NK-92 (cell line): ENCODE measurements around the gene BLACAT1.
"Not testable (repeated sequence)": the region's sequence is repeated elsewhere in the genome, so short reads cannot be mapped to it uniquely, and the experiment has no call there.

Experiments
- DNase-seq: peaks from one replicate; lab custom pipeline; 2025; ENCODE audit not compliant: unreplicated experiment; lab: John Stamatoyannopoulos, UW

The BLACAT1 gene

DNA sequence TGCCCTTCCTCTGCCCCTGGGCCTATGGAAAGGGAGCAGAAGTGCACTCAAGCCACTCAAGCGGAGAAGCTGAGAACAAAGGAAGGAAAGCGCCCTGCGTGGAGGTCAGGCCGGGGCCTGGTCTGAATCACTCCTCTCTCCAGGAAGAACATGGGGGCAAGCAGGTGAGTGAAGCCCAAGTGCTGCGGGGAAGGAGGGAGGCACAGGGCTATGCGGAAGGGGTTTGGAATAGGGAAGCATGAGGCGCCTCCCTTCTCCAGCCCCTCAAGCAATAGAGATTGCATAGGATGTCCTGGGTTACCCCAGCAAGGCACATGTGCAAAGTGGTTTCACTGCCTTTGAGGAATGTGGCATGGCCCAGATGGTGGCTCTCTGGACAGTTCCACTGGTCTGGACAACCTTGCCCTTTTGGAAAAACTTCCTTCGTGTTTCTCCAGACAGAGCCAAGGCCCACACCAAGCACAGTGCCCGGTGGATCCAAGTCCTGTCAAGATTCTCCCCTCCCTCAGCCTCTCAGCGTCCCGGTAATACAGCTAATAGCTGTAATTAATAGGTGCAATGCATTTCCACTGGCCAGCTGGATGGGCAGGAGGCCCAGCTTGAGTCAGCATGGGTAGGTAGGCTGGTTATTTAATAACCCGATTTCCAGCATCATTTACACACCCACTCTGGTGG is 13.7 kb downstream of the BLACAT1 start:
- DNase-seq = no peak

DNA sequence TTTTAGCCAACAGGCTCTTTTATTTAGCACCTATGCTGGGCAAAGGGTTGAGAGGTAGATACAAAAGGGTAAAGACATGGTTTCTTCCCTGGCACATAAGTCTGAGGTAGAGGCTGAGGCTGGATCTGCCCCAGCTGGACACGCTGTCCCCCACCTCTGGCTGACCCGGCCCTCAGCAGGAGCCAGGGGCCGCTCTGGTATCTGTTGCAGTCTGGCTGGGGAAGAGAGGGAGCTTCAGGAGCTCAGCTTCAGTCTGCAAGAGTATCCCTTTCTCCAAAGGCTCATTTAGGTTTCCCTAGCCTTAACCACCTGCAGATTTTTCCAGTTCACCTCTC is 14.2 kb downstream of the BLACAT1 start:
- no peak for DNase-seq

DNA sequence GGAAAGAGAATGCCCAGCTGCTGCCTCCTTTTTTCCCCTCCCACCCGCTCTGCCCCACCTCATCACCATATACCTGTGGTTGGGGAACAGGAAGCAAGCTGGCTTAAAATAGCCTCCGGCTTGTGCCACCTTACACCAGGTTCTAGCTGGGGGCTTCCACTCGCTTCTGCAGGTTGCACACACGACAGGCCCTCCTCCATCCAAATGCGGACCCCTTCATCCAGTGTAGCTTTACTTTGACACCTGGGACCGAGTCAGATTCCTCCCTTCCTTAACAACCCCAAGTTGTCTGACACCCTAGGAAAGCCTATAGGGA is 14.6 kb downstream of the BLACAT1 start:
- DNase-seq = no peak

DNA sequence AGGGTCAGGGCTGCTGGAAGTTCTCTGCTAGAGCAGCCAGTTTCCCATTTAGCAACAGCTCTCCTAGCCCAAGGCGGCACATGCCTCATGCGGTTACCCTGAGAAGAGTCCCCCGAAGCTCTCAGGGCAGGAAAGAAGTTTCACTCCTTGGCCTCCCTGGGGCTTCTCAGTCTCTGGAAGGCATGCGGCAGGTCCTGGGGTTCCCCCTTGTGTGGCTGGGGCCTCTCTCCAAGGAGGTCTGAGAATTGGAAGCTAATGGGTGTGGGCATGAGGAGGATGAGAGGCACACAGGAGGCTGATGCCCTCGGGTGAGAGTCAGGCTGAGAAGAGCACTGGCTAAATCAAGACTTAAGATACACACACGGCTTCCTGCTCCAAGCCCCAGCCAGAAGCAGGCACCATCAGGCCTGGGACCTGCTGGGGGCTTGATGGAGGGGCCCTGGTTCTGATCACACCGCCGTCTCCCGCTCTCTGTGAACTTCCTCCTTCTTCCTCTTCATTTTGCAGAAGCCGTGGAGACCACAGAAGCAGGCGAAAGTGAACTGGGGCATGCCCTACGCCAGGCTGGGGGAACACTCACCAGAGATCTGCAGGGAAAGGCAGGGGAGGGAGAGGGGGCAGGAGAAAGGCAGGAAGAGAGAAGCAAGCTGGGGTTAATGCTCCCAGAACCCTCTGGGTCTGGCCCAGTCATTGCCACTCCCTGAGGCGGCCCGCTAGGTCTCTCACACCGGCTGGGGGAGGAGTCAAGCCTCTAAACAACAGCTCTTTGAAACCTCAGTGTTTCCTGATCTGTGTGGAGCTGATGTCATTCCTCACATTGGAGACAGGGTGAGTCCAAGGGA is 15.1 kb downstream of the BLACAT1 start:
- no peak for DNase-seq

DNA sequence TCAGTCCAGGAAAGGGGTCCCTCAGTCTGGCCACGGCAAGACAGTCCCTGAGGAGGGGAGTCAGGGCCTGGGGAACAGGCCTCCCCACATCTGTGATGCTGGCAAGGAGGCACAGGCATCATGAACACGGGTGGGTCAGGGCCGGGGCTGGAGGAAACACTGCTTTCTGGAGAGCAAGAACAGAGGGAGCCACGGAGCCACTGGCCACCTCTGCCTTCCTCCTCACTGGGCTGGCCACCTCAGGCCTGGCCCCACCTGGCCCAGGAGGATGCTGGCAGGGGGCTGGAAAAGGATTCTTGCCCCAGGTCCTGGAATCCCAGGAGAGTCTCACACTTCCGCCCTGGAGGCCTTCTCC is 15.7 kb downstream of the BLACAT1 start:
- DNase-seq = no peak

DNA sequence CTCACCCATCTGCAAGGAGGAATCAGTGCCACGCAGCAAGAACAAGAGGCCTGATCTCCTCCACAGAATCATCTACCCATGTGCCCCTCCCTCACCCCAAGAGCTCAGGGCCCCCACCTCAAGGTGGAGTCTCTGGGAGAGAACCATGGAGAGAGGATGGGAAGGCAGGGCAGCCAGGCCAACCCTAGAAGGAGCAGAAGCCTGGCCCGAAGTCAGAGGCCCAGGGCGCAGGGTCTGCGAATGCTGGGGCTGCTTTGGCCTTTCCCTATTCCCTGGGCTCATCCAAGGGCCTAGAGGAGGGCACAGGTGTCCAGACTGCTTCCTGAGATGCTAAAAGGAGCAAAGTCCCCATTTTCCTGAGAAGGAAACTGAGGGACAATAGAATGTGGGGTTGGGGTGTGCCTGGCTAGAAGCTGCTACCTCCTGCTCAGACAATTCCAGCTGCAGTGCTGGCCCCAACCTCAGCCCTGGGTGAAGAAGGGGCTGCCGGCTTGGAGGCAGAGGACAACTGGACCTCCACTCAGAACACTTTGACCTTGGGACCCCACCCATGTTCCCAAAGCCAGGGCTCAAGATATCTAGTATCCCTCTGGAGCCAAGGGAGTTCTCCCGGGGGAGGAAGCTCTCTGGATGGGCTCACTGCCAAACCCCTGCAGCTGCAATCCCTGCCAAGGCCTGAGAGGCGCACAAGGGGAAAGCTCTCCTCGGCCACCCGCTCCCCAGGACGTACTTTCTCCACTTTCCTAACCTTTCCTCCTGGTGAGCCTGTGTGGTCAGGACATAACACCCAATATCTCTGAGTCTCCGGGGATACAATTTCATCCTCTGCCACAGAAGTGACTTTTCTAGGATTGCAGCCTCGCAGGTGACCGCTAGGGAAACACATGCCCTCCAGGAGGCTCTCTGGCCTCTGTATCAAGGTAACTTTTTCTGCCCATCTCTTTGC is 17.4 kb downstream of the BLACAT1 start:
- DNase-seq = no peak

DNA sequence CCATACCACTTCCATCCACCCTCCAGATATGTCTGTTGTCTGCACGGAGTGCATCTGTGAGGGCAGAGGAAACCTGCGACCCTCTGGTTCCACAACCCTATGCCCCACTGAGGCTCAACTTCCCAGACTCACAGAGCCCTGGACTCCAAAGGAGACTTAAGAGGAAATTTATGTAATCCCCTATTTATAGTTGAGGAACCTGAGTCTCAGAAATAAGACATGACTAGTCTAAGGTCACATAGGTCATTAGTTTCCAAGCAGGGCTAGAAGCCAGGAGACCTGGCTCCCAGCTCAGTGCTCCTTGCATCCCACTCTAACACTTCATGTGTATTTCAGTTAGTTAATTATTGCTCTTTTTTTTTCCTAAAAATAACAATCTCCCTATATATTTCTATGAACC is 18.3 kb downstream of the BLACAT1 start:
- no peak for DNase-seq

DNA sequence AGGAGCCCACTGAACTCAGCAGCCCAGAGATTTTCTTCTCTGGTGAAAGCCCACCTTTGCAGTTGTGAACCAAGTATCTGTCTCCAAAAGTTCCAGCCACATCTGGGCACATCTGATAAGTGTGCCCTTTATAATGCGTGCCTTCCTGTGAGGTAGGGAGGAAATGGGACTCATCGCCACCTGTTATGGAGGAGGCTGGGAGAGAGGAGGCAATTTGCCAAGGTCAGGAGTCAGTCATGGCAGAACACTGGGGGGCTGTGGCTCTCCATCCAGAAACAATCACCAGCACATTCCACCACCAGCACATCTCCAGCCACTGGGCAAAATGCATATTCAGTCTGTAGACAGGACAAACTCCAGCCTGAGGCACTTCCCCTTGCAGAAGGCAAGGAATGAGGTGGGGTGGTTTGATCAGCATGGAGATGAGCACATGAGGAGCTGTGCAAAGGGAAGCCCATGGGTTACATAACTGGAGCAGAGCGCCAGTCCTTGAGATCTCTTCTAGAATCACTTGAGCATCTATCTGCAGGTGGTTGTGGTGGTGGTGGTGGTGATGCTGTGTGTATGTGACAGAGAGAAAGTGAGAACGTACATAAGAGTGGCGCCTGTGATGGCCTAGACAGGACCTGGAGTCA is 19.0 kb downstream of the BLACAT1 start:
- no peak for DNase-seq

DNA sequence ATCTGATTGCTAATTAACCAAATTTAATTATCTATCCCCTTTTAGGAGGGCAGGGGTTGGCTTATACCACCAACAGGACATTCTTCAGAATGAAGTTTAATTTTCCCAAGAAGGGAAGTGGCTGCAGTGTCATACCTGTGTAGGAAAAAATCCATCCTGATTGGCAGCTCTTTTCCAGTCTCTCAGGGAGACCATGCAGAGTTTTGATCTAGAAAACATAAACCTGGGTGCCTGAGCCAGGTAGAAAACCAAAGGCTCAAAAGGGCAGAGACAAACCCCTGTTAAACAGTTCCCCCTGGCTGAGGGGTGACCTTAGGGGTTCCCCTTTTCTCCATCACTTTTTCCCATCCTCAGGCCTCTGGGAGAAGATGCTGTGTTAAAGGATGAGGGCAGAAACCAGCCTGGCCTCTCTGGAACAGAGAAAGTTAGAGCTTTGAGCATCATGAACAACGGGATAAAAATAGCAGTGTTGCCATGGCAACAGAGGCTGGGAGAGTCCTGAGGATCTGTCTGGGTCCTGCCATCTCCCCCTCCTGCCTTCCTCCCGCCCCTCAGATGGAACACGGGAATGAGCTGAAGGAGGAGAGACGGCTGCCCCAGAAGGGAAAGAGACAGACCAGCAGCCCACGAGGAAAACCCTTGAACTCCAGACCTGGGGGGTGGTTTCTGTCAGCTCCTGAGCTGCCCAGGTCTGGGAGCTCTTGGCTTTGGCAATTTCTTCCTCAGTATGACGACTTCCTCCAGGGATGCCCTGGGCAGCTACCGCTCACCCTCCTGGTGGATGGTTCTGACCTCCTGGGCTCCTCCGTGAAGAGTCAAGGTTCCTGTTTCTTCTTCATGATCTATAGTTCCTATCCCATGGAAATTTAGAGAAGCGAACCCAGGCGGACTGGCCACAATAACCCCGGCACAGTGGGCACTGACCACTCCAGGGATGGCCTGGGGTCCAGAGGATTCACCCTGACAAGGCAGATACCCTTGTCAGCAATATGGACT is 20.0 kb downstream of the BLACAT1 start:
- DNase-seq = no peak

DNA sequence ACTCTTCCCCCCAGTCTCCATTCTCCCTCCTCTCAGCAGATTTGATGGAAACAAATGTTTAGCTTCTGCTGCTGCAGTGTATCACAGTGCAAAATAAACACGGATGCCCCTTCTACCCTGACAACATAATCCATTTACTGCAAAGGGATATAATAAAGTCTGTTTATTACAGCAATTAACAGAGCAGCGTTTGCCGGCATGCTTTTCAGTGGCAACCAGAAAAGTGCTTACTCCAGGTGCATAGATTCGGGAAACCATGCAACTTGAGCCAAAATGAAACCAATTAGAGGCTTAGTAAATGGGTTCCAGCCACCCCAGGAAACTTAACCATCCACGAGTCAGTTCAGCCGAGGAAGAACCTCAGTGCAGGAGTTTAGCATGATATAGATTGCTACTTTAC is 21.1 kb downstream of the BLACAT1 start:
- no peak for DNase-seq

DNA sequence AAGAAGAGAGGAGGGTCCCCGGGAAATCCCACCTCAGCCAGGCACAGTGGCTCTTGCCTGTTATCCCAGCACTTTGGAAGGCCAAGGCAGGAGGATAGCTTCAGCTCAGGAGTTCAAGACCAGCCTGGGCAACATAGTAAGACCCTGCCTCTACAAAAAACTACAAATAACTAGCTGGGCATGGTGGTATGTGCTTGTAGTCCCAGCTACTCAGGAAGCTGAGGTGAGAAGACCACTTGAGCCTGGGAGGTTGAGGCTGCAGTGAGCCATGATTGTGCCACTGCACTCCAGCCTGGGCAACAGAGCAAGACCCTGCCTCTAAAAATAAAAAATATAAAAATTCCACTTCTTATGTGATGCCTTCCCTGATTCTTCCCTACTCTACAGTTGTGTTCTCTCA is 23.2 kb downstream of the BLACAT1 start:
- not testable (repeated sequence) for DNase-seq

DNA sequence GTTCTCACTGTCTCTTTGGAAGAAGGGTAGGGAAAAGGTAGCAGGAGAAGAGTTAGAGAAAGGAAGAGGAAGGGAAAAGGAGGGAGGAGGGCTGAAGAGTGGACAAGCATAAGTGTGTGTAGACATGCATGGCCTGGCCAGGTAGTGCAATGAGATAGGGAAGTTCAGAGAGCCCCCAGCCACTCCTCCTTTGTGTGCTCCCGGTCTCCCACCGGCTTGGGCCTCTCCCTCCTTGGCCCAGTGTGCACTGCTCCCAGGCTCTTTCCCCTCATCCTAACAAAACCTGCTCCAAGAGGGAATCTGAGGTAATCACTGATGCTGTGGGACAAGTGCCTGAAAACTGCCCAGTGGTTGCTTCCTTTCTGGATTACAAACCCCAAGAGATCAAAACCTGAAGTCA is 23.7 kb downstream of the BLACAT1 start:
- no peak for DNase-seq

DNA sequence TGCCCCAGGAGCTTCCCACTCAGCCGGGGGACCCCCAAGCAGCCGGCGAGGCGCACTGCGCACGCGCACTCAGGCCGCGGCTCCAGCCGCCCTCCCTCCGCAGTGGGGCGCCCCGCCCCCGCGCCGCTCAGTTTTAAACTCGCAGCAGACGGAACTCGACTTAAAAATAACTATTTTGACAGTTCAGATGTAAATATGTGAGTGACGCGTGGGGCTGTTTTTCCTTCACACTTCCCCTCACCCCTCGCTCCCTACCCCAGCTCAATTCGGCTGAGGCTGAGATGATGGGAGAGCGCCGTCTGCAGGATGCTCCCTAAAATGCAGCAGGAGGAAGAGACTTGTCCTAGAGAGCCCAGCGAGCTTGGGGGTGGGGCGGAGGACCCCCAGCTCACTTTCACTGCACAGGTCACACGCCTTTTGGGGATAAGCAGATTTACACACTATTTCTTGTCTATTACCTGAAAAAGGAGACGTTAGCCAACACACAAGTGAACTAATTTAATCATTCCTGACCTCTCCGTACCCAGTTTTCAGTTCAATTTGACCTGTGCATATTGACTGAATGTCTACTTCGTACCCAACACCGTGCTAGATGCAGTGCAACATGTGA is 25.0 kb downstream of the BLACAT1 start:
- DNase-seq = no peak

DNA sequence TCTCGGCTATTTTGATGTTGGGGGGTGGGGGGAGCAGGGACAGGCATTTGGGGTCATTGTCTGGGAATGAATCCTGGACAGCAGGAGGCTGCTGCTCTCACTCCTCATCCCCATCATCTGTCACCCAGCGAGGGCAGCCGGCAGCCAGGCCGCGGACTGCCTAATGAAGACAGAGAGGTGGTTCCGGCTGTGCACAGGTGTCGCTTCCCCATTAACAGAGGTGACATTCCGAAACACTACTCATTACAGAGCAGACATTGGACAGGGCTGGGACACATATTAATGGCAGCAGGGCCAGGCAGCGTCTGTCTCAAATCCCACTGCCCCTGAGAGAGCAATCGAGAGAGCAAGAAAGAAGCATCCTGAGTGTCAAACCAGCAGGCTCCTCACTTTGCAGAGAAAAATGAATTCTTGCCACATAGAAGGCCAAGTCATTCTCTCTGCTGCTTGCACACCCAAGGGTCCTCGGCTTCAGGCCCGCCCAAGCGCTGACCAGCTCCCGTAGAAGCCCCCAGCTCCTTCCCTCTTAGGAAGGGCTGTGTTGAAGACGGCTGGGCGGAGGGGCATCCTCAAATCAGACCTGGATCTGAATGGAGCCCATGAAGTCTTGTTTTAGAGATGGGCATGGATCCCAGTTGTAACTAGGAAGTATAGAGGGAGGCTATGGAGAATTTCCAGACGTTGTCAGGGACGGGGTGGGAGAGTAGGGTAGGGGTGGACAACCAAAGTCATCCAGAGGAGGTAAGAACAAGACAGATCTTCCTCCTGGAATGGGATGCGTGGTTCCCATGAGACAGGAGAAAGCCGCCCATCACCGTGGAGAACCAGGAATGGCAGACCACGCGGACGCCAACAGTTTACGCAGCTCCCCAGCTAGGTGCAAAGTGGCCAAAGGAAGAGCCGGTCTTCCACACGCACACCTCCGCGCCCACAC is 25.8 kb downstream of the BLACAT1 start:
- no peak for DNase-seq

DNA sequence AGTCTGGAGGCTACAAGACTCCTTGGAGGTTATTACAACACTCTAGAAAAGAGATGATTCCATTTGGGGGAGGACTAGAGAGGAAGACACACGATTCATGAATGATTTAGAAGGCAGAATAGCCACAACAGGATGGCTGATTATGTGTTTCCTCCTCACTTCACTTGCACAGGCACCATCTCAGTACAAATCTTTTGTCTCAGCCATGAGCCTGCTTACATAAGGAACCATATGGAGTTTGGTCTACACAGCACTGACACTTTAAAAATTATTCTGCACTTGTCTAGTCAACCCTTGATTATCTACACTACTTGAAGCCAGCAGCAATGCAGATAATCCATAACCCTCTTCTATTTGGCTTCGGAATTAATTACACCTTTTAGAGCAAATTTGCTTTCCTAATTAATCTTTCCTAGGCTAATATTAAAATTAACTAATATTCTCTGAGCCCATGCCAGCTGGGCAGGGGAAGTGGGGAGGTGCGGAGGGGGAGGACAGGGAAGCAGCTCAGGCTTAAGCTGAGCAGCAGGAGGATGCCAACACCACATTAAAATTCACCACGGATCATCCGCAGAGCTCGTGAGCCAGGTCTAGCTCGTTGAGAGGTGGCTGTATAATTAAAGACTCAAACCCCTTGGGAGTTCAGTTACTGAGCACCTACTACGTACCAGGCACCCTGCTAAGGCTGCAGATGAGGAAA is 30.8 kb downstream of the BLACAT1 start:
- no peak for DNase-seq

DNA sequence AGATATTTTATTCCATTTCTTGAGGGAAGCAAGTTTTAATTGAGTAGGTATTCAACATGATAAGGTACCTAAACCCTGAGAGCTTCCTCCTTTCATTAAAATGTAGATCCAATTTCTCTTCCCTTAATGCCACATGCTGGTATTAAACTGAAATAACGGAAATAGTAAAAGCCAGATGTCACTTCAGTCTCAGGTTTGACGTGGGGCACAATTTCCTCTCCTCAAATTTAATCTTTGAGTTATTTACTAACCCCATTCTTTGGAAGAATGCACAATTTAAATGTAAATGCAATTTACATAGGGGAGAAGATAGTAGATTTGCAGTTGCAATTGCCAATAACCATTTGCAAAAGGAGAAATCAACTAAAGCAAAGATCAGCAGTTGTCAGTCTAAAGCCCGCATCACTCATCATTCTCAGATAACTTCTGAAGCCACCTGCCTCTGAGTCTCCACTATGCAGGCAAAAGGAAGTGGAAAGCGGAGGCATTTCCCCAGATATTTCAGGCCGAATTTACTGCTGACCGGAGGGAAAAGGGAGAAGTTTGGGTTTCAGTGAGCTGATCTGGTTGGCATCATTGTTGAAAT is 31.9 kb downstream of the BLACAT1 start:
- DNase-seq = no peak

DNA sequence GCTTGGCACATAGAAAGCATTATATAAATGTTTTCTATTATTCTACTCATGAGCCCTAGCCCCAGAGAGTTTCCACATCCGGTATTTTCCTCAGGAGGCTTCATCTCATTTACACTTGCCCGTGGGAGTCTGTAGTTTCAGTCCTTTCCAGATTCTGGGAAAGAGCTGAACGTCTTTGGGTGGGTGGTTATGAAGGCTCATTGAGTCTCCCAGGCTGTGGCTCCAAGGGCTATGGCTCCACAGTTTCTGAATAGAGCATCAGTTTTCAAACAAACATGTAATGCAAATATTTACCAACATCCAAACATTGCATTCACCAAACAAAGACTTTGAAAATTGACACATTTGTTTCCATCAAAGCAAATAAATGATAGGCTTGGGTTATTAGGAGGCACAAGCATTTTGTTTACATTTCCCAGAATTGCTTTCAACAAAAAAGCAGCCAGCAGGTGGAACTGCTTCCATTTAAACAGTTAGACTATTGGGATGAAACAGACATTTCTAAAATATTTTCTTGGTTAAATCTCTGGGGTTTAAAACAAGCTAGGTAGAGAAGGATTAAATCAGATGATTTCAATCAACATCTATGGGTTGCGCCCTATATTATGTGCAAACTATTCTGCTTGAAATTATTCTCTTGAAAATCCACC is 32.7 kb downstream of the BLACAT1 start:
- DNase-seq = no peak
